Measurements from ENCODE around the gene GGTLC3.
"Not testable (repeated sequence)": the region's sequence is repeated elsewhere in the genome, so short reads cannot be mapped to it uniquely, and the experiment has no call there.

- TF ChIP-seq EZH2 (IDR thresholded peaks at IDR 0.05; ENCODE audit: borderline replicate concordance, low read length) = not testable (repeated sequence)
- TF ChIP-seq, protein P1, sequence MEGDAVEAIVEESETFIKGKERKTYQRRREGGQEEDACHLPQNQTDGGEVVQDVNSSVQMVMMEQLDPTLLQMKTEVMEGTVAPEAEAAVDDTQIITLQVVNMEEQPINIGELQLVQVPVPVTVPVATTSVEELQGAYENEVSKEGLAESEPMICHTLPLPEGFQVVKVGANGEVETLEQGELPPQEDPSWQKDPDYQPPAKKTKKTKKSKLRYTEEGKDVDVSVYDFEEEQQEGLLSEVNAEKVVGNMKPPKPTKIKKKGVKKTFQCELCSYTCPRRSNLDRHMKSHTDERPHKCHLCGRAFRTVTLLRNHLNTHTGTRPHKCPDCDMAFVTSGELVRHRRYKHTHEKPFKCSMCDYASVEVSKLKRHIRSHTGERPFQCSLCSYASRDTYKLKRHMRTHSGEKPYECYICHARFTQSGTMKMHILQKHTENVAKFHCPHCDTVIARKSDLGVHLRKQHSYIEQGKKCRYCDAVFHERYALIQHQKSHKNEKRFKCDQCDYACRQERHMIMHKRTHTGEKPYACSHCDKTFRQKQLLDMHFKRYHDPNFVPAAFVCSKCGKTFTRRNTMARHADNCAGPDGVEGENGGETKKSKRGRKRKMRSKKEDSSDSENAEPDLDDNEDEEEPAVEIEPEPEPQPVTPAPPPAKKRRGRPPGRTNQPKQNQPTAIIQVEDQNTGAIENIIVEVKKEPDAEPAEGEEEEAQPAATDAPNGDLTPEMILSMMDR (conservative IDR thresholded peaks at IDR 0.05 in 1 of 2, IDR thresholded peaks at IDR 0.05 in 1 of 2; ENCODE audit: extremely low read depth in 1 of 2, insufficient read depth in 1 of 2, low read depth in 1 of 2, low read length in 2 of 2) = not testable (repeated sequence)
Observed at GRCh38 chr22:18518061-18518460, at the start of gene GGTLC3.
